Activated naive CD8-positive, alpha-beta T cell (primary cell): ENCODE measurements around the gene ARHGAP23.
A peak's percentile ranks its signal among the peaks of the same experiment; 100 is the strongest.

Experiments
- H3K27ac Mint-ChIP-seq: one replicate; pipeline ENCODE4 v1.8.0; 2021; ENCODE audit warnings: mixed read lengths
- H3K27me3 Mint-ChIP-seq: one replicate; pipeline ENCODE4 v1.8.0; 2021; ENCODE audit warnings: mixed read lengths
- H3K36me3 Mint-ChIP-seq: one replicate; pipeline ENCODE4 v1.8.0; 2021; ENCODE audit warnings: mixed read lengths
- H3K4me1 Mint-ChIP-seq: one replicate; pipeline ENCODE4 v1.8.0; 2021; ENCODE audit warnings: low read depth, mixed read lengths
- H3K4me3 Mint-ChIP-seq: one replicate; pipeline ENCODE4 v1.8.0; 2021; ENCODE audit warnings: mild to moderate bottlenecking, mixed read lengths
- H3K9me3 Mint-ChIP-seq: one replicate; pipeline ENCODE4 v1.8.0; 2021; ENCODE audit warnings: low read depth, mixed read lengths

The ARHGAP23 gene

DNA sequence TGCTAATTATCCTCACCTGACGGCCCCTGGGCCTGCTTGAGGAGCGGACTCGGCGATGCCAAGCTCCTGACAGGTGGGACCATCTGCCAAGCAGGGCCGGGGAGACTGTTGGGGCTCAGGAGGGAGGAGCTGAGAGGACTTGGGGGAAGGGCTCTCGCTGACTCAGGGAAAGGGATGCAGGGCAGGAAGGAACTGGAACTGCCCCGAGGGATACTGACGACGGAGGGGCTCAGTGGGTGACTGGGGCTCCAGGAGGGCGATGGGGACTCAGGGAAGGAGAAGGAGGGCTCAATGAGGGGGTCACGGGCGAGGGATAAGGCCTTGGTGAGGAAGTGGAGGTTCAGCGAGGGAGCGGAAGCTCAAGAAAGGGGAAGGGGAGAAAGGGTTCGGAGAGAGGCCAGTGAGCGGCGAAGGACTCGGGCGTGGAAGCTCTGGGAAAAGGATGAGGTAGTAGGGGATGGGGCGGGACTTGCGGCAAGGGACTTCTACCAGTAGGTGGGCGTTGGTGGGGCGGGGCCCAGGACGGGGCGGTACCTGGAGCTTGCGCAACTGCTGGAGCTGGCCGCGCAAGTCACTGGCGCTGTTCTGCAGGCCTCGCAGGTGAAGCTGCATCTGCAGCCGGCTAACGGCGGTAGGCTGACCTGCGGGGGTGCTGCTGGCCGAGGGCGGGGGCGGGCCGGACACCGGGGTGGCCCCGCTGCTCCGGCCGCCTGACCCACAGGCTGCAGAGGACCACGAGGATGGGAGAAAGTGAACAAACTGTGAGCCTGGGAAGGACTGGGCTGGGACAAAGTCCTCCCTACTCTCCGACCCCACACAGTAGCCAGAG, 131.0 kb downstream of the ARHGAP23 start:
- H3K27me3 Mint-ChIP-seq: peaks cover 16% of the 10 kb centered on the region

DNA sequence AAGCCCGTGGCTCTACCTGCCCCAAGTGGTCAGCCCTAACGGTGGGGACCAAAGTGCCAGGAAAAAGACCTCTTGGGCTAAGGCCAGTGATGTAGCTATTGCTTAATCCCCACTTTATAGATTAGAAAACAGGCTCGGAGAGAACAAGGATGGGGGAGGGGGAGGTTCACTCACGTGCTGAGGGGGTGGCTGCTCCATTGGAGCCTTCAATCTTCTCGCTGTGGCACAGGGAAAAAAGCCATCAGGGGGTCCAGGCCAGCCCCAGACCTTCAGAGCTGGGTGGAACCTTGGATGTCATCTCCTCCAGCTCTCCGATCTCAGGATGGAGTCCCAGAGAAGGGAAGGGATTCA, 131.6 kb downstream of the ARHGAP23 start:
- Mint-ChIP-seq H3K4me3 (no peak overlapping the region), H3K27me3 (peaks cover 18% of the 10 kb centered on the region), H3K4me1 (peaks cover 32% of the 10 kb centered on the region), H3K9me3 (no peaks in the 10 kb centered on the region), H3K27ac (no peak overlapping the region), H3K36me3 (no peaks in the 10 kb centered on the region)

More for the DNA sequence above, 131.0 kb downstream of the ARHGAP23 start:
- Mint-ChIP-seq H3K4me3 (peak overlapping the region; percentile 96), H3K9me3 (no peaks in the 10 kb centered on the region), H3K4me1 (peaks cover 32% of the 10 kb centered on the region), H3K27ac (no peak overlapping the region), H3K36me3 (no peaks in the 10 kb centered on the region)

DNA sequence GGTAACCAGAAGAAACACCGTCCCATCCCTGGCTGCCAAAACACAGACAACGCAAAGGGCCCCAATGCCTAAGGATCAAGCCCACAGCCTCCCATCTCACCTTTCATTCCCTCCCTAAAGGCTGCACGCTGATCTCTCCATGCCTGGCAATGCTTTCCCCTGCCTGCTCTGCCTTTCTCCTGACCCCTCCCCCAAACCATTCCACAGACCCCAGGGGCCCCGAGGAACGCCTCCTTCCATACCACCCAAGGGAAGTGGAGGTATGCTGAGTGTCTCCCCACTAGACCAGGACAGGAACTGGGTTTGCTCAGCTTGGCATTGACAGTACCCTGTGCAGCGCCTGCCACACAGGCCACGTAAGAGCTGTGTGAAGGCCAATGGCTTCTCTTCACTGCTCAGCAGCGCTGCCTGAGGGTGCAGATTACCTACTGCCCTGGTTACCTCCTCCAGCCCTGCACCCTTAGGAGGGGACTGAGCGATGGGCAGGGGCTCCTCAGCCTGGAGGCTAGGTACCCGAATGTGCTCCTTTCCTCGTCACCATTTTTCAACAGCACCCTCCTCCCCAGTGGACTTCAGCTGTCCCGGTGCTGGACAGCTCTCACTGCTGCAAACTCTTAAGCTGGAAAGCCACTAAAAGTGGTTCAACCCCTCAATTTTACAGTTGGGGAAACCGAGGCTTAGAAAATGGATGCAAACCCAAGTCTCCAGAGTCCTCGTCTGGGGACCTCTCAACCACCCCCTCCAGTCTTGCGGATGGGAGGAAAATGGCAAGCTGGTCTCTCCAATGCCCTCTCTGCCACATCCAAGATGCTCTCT, 132.4 kb downstream of the ARHGAP23 start:
- peaks cover 22% of the 10 kb centered on the region for H3K27me3 Mint-ChIP-seq
- H3K4me3 Mint-ChIP-seq: peak overlapping the region; percentile 38
- H3K9me3 Mint-ChIP-seq: no peaks in the 10 kb centered on the region
- no peaks in the 10 kb centered on the region for H3K36me3 Mint-ChIP-seq
- peaks cover 32% of the 10 kb centered on the region for H3K4me1 Mint-ChIP-seq
- H3K27ac Mint-ChIP-seq: no peak overlapping the region

DNA sequence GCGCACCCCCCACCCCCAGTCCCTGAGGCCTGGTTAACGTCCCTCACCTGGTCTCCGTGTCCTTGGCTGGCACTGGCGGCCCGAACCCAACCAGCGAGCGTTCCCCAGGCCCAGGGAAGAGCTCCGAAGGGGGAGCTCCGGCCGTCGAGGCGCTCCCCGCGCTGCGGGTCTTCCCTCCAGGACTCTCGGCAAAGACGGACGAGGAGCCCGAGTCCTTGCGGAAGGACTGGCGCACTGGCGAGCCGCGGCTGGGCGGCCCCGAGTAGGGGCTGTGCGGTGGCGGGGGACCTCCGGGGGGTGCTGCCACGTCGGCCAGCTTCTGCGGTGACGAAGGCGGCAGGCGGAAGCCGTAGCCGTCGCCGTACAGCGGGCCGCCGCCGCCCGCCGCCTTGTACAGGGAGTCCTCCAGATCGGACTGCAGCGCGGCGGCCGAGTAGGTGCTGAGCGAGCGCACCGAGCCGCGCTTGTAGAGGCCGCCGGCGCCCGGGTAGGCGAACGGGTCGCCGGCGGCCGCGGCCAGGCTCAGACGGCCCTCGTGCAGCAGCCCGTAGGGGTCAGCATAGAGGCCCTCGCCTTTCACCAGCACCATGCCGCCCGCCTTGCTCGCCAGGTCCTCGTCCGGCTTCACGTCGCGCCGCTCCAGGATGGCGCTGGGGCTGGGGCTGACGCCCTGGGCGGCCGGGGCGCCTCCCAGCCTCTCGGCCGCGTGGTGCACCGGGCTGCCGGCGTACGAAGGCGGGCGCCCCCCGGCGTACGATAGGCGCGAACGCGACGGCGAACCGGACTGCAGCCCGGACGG, 133.4 kb downstream of the ARHGAP23 start:
- peaks cover 28% of the 10 kb centered on the region for H3K27me3 Mint-ChIP-seq
- H3K4me3 Mint-ChIP-seq: no peak overlapping the region
- H3K27ac Mint-ChIP-seq: no peak overlapping the region
- no peaks in the 10 kb centered on the region for H3K9me3 Mint-ChIP-seq
- H3K4me1 Mint-ChIP-seq: peaks cover 33% of the 10 kb centered on the region
- H3K36me3 Mint-ChIP-seq: no peaks in the 10 kb centered on the region
